CD4-positive, alpha-beta memory T cell (primary cell): Measurements from ENCODE around the gene CDCP2. TPM values are rescaled to one million over a fixed set of nuclear protein-coding genes. Genes with fewer than 3 reads are reported as not detected.
"Not testable (repeated sequence)": the region's sequence is repeated elsewhere in the genome, so short reads cannot be mapped to it uniquely, and the experiment has no call there.

Experiments
- CTCF ChIA-PET: fragments of 350-600 bp; sonication (Branson Sonifier 250); formaldehyde crosslinking; loops from one replicate; lab custom pipeline; 2021; ENCODE audit warnings: inconsistent platforms; ENCODE audit not compliant: partially characterized antibody; lab: Charles Lee
- POLR2A ChIA-PET: fragments of 350-600 bp; sonication (Branson Sonifier 250); formaldehyde crosslinking; loops from one replicate; lab custom pipeline; 2021; ENCODE audit not compliant: partially characterized antibody; lab: Charles Lee
- DNase-seq, 5 donors: peaks; one replicate each; pipeline versions ENCODE4 v3.0.0 to v3.0.0-alpha.2; 2020 to 2022; ENCODE audit warnings: mixed read lengths in 1 of 5
- H3K27ac ChIP-seq: one replicate; pipeline ENCODE4 v1.7.0; 2013; ENCODE audit warnings: low read depth, low read length
- H3K27me3 ChIP-seq: 2 replicates; pipeline ENCODE4 v1.7.0; 2013; ENCODE audit warnings: mild to moderate bottlenecking, low read length, moderate library complexity; ENCODE audit not compliant: insufficient read depth
- H3K36me3 ChIP-seq: 2 replicates; pipeline ENCODE4 v1.7.0; 2013; ENCODE audit warnings: mild to moderate bottlenecking, low read length, moderate library complexity; ENCODE audit not compliant: insufficient read depth
- H3K4me1 ChIP-seq: 2 replicates; pipeline ENCODE4 v1.7.0; 2013; ENCODE audit warnings: mild to moderate bottlenecking, low read length, moderate library complexity; ENCODE audit not compliant: insufficient read depth
- H3K4me3 ChIP-seq, 2 donors: one replicate each; pipeline ENCODE4 v1.7.0; 2013; ENCODE audit warnings: low read length in 2 of 2, mild to moderate bottlenecking in 1 of 2
- H3K9me3 ChIP-seq, 2 donors: one replicate each; pipeline ENCODE4 v1.7.0; 2013; ENCODE audit warnings: low read length in 2 of 2, control low read depth in 1 of 2; ENCODE audit not compliant: control insufficient read depth in 1 of 2
- H3K27ac Mint-ChIP-seq, 7 donors: one replicate each; pipeline ENCODE4 v1.8.0; 2020 to 2021; ENCODE audit warnings: mixed read lengths in 7 of 7, mild to moderate bottlenecking in 6 of 7, inconsistent platforms in 3 of 7, moderate library complexity in 3 of 7
- H3K27me3 Mint-ChIP-seq, 2 donors: one replicate each; pipeline ENCODE4 v1.8.0; 2020 to 2021; ENCODE audit warnings: mixed read lengths in 2 of 2
- H3K36me3 Mint-ChIP-seq, 2 donors: one replicate each; pipeline ENCODE4 v1.8.0; 2020 to 2021; ENCODE audit warnings: mixed read lengths in 2 of 2, inconsistent platforms in 1 of 2, mild to moderate bottlenecking in 1 of 2
- H3K4me1 Mint-ChIP-seq, 4 donors: one replicate each; pipeline ENCODE4 v1.8.0; 2020 to 2021; ENCODE audit warnings: mixed read lengths in 4 of 4, mild to moderate bottlenecking in 1 of 4
- H3K4me3 Mint-ChIP-seq, 8 donors: one replicate each; pipeline ENCODE4 v1.8.0; 2020 to 2021; ENCODE audit warnings: mixed read lengths in 8 of 8, mild to moderate bottlenecking in 7 of 8, moderate library complexity in 6 of 8, inconsistent platforms in 3 of 8
- H3K9me3 Mint-ChIP-seq, 8 donors: one replicate each; pipeline ENCODE4 v1.8.0; 2020 to 2021; ENCODE audit warnings: mixed read lengths in 8 of 8, mild to moderate bottlenecking in 5 of 8, inconsistent platforms in 3 of 8, moderate library complexity in 1 of 8
- intact Hi-C: fragments of 100-400 bp; cut with micrococcal nuclease; formaldehyde crosslinking; loops from one replicate; pipeline ENCODE4 v1.15.1; 2023
- polyA plus RNA-seq, 2 donors: library from polyadenylated mRNA; unstranded; fragments of 300-500 nt; fragmentation: Illumina TruSeq; gene quantifications; one replicate each; pipeline ENCODE4 v1.2.3, GENCODE V29; 2021
- total RNA-seq, 2 experiments: library from RNA; stranded (reverse); gene quantifications; one replicate each; pipeline ENCODE4 v1.2.3, GENCODE V29; 2021

Gene CDCP2
- total and polyA plus RNA-seq, 4 experiments from 2014 or later, result 0.19 TPM; not detected in 3

DNA sequence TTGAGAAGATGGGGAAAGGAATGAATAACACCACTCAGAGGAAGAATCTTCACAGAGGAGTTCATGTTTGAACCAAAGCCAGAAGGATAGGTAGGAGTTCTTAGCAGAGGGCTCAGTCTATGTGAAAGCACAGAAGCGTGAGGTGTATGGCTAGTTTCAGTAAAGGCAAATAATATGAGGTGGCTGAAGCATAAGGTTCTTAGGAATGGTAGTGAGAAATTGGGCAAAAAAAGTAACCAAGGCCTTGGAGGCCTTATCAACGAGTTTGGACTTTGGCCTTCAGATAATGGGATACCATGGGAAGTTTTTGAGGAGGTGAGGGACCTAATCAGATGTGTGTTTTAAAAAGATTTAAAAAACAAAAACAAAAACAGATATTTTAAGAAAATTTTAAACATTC is 52.3 kb downstream of the CDCP2 start:
- CTCF ChIA-PET, result no interaction called here
- Mint-ChIP-seq H3K4me3 (no peak overlapping the region), H3K4me1 (peaks cover 0 to 7% (median 0%) of the 10 kb centered on the region in 4 donors), H3K27me3 (no peaks in the 10 kb centered on the region), H3K36me3 (peaks cover 28 to 57% of the 10 kb centered on the region in 2 donors), H3K27ac (peak overlapping the region in 1 of 7 donors; percentile 14), H3K9me3 (peaks cover 0 to 2% (median 0%) of the 10 kb centered on the region in 8 donors)
- no peaks in the 10 kb centered on the region for H3K9me3 ChIP-seq
- intact Hi-C loops, result no loop called here
- DNase-seq, result no peak
- H3K4me3 ChIP-seq, result no peak overlapping the region
- POLR2A ChIA-PET, result no interaction called here
- peaks cover 5% of the 10 kb centered on the region for H3K36me3 ChIP-seq
- H3K27me3 ChIP-seq, result no peaks in the 10 kb centered on the region
- no peak overlapping the region for H3K27ac ChIP-seq
- H3K4me1 ChIP-seq, result no peaks in the 10 kb centered on the region

DNA sequence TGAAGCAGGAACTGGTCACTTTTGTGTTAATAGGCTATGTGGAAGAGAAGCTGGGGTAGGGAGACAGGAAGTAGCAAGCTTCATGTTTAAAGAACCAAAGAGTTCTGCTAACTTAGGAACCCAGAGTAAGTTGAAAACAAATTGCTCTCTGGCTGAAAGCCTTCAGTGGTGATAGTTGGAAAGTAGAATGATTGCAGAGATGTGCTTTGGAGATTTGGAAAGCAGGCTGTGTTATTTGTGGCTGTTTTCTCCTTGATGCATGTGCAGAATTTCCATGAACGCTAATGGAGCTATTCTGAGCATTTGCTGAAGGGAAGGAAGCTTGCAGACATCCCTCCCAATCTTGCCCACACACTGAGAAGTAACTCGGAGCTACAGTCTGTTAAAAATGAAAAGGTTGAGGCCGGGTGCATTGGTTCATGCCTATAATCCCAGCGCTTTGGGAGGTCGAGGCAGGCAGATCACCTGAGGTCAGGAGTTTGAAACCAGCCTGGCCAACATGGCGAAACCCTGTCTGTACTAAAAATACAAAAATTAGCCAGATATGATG is 53.7 kb downstream of the CDCP2 start:
- H3K27ac ChIP-seq, result no peak overlapping the region
- Mint-ChIP-seq H3K4me3 (no peak overlapping the region), H3K27me3 (no peaks in the 10 kb centered on the region), H3K9me3 (peaks cover 0 to 2% (median 0%) of the 10 kb centered on the region in 8 donors), H3K36me3 (peaks cover 32 to 57% of the 10 kb centered on the region in 2 donors), H3K27ac (peak overlapping the region in 1 of 7 donors; percentile 3), H3K4me1 (peaks cover 0 to 9% (median 0%) of the 10 kb centered on the region in 4 donors)
- DNase-seq, result no peak
- H3K36me3 ChIP-seq, result peaks cover 5% of the 10 kb centered on the region
- no peaks in the 10 kb centered on the region for H3K9me3 ChIP-seq
- H3K4me1 ChIP-seq, result no peaks in the 10 kb centered on the region
- H3K27me3 ChIP-seq, result no peaks in the 10 kb centered on the region
- CTCF ChIA-PET, result interaction anchor here (1.6 kb wide), 1 partner anchor 390 kb away, joined by 3 read pairs; no protein-coding TSS in a partner anchor
- H3K4me3 ChIP-seq, result no peak overlapping the region
- intact Hi-C loops, result no loop called here
- POLR2A ChIA-PET, result no interaction called here

DNA sequence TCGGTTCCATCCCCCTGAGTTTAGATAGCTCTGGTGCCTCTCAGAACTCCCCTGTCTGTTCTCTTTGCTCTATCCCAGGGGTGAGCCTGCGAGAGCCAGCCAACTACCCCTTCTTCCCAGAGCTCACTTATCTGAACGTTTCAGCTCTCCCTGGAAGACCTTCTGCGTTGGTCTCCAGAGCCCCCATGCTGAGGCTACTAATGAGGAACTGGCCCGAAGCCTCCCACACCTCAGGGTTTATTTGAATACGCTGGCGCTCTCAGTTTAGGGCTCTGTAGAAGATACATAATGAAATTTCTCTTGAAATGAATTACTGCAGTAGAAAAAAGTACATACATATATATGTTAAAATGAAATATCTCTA is 55.9 kb downstream of the CDCP2 start:
- H3K9me3 Mint-ChIP-seq, result peaks cover 0 to 2% (median 0%) of the 10 kb centered on the region in 8 donors
- no peak overlapping the region for H3K27ac Mint-ChIP-seq
- Histone ChIP-seq H3K27me3 (no peaks in the 10 kb centered on the region), H3K36me3 (peaks cover 5% of the 10 kb centered on the region), H3K9me3 (no peaks in the 10 kb centered on the region), H3K4me3 (no peak overlapping the region), H3K27ac (no peak overlapping the region), H3K4me1 (no peaks in the 10 kb centered on the region)
- no peaks in the 10 kb centered on the region for H3K27me3 Mint-ChIP-seq
- ChIA-PET CTCF (no interaction called here), POLR2A (no interaction called here)
- peaks cover 0 to 9% (median 0%) of the 10 kb centered on the region in 4 donors for H3K4me1 Mint-ChIP-seq
- H3K4me3 Mint-ChIP-seq, result no peak overlapping the region
- DNase-seq, result no peak
- intact Hi-C loops, result no loop called here
- H3K36me3 Mint-ChIP-seq, result peaks cover 41 to 50% of the 10 kb centered on the region in 2 donors

DNA sequence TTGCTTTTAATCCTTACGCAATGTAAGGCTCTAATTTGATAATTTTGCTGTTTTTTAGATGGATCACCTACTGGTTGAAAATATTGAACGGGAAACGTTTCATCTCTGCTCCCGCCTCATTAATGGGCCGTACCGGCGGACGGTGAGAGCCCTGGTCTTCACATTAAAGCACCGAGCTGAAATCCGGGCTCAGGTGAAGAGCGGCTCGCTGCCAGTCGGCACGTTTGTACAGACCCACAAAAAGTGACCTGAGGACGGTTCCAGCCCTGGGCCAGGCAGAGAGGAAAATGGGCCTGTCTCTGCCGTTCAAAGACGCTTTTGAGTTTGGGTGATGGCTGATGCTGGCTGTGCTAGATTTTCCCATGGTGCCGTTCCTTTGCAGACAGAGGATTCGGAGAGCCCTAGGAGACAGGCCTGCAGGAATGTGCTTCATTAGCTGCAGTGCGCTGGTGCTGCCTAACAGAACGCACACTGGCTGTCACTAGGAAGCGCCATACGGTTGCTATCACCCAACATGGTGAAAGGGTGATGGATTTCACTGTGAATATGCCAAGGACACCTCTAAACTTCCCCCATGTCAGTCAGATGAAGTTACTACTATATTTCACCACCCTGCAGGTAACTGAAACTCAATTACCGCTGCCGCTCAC is 56.4 kb downstream of the CDCP2 start:
- Histone ChIP-seq H3K27me3 (no peaks in the 10 kb centered on the region), H3K27ac (no peak overlapping the region), H3K36me3 (peaks cover 5% of the 10 kb centered on the region), H3K4me1 (no peaks in the 10 kb centered on the region), H3K9me3 (no peaks in the 10 kb centered on the region), H3K4me3 (no peak overlapping the region)
- H3K4me1 Mint-ChIP-seq, result peaks cover 0 to 9% (median under 1%) of the 10 kb centered on the region in 4 donors
- DNase-seq, result no peak
- no peak overlapping the region for H3K4me3 Mint-ChIP-seq
- peaks cover 0 to 2% (median 0%) of the 10 kb centered on the region in 8 donors for H3K9me3 Mint-ChIP-seq
- ChIA-PET CTCF (no interaction called here), POLR2A (no interaction called here)
- no peaks in the 10 kb centered on the region for H3K27me3 Mint-ChIP-seq
- intact Hi-C loops, result no loop called here
- peaks cover 45 to 52% of the 10 kb centered on the region in 2 donors for H3K36me3 Mint-ChIP-seq
- H3K27ac Mint-ChIP-seq, result peak overlapping the region in 1 of 7 donors; percentile 22

DNA sequence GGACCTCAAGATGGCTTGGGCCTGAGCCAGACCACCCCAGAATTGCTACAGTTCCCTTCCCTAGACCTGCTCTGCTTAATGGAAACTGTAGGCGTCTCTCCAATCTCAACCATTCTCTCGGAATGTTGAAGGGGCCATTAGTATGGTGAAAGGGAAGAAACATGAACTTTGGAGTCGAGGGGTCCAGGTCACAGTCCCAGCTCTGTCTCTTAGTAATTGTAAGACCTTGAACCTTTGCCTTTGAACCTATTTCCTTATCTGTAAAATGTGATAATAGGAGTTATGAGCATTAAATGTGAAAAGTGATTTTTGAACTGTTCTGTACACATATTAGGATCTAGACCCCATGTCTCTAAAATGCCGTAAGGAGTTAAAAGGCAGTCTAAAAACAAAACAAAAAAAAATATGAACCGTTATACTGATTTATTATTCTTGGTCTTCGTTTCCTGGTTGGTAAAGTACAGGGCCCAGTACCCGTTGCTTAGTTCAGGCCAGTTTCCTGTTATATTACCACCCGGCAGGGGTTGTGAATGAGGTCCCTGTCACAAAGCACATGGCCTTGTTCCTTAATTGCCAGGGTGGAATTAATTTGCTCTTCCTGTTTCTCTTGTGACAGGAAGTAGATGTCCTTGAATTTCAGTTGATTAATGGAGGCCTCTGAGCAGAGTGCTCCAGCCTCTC is 57.1 kb downstream of the CDCP2 start:
- no peak overlapping the region for H3K27ac Mint-ChIP-seq
- H3K36me3 ChIP-seq, result peaks cover 5% of the 10 kb centered on the region
- no peaks in the 10 kb centered on the region for H3K9me3 ChIP-seq
- H3K27me3 Mint-ChIP-seq, result no peaks in the 10 kb centered on the region
- H3K4me3 ChIP-seq, result no peak overlapping the region
- H3K27me3 ChIP-seq, result no peaks in the 10 kb centered on the region
- H3K4me1 Mint-ChIP-seq, result peaks cover 0 to 9% (median under 1%) of the 10 kb centered on the region in 4 donors
- CTCF ChIA-PET, result interaction anchor here (1.2 kb wide), 1 partner anchor 15 kb away, joined by 3 read pairs; no protein-coding TSS in a partner anchor
- H3K36me3 Mint-ChIP-seq, result peaks cover 41 to 48% of the 10 kb centered on the region in 2 donors
- peaks cover 0 to 2% (median 0%) of the 10 kb centered on the region in 8 donors for H3K9me3 Mint-ChIP-seq
- H3K4me3 Mint-ChIP-seq, result no peak overlapping the region
- H3K4me1 ChIP-seq, result no peaks in the 10 kb centered on the region
- intact Hi-C loops, result no loop called here
- H3K27ac ChIP-seq, result no peak overlapping the region
- POLR2A ChIA-PET, result no interaction called here
- no peak for DNase-seq

DNA sequence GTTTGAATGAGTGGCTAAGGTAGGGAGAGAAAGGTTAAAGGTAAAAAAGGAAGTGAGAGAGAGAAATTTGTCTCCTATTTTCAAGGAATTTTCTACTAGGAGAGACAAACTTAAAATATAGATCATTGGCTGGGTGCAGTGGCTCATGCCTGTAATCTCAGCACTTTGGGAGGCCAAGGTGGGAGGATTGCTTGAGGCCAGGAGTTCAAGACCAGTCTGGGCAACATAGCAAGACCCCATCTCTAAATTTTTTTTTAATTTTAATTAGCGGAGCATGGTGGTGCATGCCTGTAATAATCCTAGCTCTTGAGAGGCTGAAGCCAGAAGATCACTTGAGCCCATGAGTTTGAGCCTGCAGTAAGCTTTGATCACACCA is 58.1 kb downstream of the CDCP2 start:
- POLR2A ChIA-PET, H3K27me3 Mint-ChIP-seq, H3K4me1 ChIP-seq, H3K9me3 ChIP-seq, DNase-seq, H3K4me3 Mint-ChIP-seq, H3K36me3 ChIP-seq, H3K27me3 ChIP-seq, intact Hi-C loops, H3K9me3 Mint-ChIP-seq, H3K4me3 ChIP-seq, H3K27ac ChIP-seq, H3K4me1 Mint-ChIP-seq: not testable (repeated sequence)
- Mint-ChIP-seq H3K27ac (peak overlapping the region in 1 of 7 donors; percentile 44), H3K36me3 (peaks cover 41 to 42% of the 10 kb centered on the region in 2 donors)
- CTCF ChIA-PET, result interaction anchor here (0.6 to 1.2 kb wide), 2 partner anchors 10 to 14 kb away, joined by 3 read pairs; no protein-coding TSS in a partner anchor

DNA sequence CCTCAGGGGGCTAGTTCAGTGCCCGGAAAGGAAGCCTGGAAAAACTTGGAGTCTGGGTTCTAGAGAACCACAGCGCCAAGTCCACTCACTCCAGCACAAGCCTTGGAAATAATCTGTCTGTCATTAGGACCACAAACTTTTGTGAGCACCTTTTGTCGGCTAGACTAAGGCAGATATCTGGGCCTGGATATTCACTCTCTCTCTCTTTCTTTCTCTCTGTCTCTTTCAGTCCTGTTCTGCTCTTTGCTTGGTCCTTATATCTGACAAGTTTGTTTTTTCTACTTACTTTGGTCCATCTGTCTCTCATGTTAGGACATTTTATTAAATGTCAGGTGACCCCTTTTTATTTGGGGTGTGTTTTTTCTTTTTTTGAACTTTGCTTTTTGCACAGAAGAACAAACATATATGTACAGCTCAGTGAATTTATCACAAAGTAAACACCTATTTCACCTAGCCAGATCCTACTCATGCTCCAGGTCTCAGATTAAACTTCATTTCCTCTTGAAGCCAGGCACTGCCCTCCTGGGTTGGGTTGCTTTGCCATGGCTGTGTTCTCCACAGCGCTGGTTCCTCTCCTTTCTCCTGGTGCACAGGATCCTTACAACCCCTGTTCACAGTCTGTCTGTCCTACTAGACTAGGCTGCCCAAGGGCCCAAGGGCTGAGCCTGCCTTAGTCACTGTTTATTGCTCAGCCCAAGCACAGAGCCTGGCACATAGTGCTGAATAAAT is 58.6 kb downstream of the CDCP2 start:
- peak overlapping the region in 1 of 7 donors; percentile 44 for H3K27ac Mint-ChIP-seq

More for the DNA sequence above, 58.6 kb downstream of the CDCP2 start:
- intact Hi-C loops, result no loop called here
- Histone ChIP-seq H3K27me3 (no peaks in the 10 kb centered on the region), H3K36me3 (peaks cover 5% of the 10 kb centered on the region), H3K4me3 (no peak overlapping the region), H3K9me3 (no peaks in the 10 kb centered on the region), H3K4me1 (no peaks in the 10 kb centered on the region), H3K27ac (no peak overlapping the region)
- Mint-ChIP-seq H3K4me3 (no peak overlapping the region), H3K9me3 (no peaks in the 10 kb centered on the region), H3K36me3 (peaks cover 41 to 42% of the 10 kb centered on the region in 2 donors), H3K27me3 (no peaks in the 10 kb centered on the region), H3K4me1 (peaks cover 0 to 4% (median under 1%) of the 10 kb centered on the region in 4 donors)
- no peak for DNase-seq
- CTCF ChIA-PET, result interaction anchor here (0.6 to 1.2 kb wide), 2 partner anchors 11 to 13 kb away, joined by 3 read pairs; no protein-coding TSS in a partner anchor
- POLR2A ChIA-PET, result no interaction called here
